GM23248 (cell line): Measurements from ENCODE around the gene ZNF878.

Experiments used
- EZH2 ChIP-seq: fragments of 200-600 bp; sonication (generic); IDR thresholded peaks from 2 replicates; pipeline ENCODE4 v1.6.1; 2018; ENCODE audit warnings: antibody characterized with exemption, mild to moderate bottlenecking; ENCODE audit not compliant: insufficient read depth, poor library complexity, severe bottlenecking
- EZH2phosphoT487 ChIP-seq: fragments of 200-600 bp; sonication (generic); IDR thresholded peaks from 2 replicates; pipeline ENCODE4 v1.6.1; 2018; ENCODE audit warnings: antibody characterized with exemption, moderate library complexity, mild to moderate bottlenecking, low read depth; ENCODE audit not compliant: insufficient read depth

- TF ChIP-seq EZH2 (no peak), EZH2phosphoT487 (no peak)
Measured at GRCh38 chr19:12042893-12043292, 9.9 kb downstream of the ZNF878 start.
